NCI-H128 (cell line): ENCODE results near the gene NUP214.
"Not testable (repeated sequence)": the region's sequence is repeated elsewhere in the genome, so short reads cannot be mapped to it uniquely, and the experiment has no call there.

ENCODE experiments used
- DNase-seq: peaks from one replicate; lab custom pipeline; 2025; ENCODE audit not compliant: unreplicated experiment; lab: John Stamatoyannopoulos, UW

The NUP214 gene

DNA sequence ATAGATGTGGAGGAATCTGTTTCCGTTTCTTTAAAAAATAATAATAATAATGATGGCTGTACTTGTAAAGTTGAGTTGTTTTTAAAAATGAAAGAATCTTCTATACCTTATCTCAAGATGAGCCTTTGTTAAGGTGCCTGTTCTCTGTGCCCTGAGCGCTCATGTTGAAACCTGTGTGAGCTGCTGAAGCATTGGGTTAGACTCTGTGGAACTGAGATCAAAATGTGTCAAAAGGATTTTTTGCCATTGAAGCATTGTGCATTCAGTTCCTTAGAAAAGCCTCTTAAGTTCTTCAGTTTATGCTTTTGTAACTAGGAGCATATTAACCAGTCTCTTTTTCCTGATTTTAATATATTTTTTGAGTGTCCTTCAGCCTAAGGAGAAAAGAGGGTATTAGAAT lies 67.7 kb downstream of the NUP214 start:
- DNase-seq, result no peak

DNA sequence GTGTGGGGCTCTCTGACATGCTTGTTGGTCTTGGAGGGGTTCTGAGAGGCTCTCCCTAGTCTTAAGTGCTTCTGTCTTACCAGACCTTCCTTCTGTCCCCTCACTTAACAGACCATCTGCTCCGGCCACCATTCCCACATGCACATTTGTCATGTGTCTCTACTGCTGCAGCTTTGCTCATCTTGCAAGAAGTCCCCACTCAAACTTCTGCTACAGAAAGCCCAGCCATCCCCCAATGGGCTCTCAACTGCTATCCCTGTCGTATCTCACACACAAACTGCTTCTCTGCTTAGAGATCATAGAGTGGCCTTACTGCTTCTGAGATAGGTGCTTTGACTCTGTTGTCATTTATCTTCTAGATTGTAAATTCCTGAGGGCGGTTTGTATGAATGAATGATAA lies 69.4 kb downstream of the NUP214 start:
- no peak for DNase-seq

DNA sequence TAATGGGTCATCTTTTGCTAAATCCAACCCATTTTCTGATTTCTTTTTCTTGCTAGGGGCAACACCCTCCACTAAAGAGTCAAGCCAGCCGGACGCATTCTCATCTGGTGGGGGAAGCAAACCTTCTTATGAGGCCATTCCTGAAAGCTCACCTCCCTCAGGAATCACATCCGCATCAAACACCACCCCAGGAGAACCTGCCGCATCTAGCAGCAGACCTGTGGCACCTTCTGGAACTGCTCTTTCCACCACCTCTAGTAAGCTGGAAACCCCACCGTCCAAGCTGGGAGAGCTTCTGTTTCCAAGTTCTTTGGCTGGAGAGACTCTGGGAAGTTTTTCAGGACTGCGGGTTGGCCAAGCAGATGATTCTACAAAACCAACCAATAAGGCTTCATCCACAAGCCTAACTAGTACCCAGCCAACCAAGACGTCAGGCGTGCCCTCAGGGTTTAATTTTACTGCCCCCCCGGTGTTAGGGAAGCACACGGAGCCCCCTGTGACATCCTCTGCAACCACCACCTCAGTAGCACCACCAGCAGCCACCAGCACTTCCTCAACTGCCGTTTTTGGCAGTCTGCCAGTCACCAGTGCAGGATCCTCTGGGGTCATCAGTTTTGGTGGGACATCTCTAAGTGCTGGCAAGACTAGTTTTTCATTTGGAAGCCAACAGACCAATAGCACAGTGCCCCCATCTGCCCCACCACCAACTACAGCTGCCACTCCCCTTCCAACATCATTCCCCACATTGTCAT lies 72.0 kb downstream of the NUP214 start:
- no peak for DNase-seq

DNA sequence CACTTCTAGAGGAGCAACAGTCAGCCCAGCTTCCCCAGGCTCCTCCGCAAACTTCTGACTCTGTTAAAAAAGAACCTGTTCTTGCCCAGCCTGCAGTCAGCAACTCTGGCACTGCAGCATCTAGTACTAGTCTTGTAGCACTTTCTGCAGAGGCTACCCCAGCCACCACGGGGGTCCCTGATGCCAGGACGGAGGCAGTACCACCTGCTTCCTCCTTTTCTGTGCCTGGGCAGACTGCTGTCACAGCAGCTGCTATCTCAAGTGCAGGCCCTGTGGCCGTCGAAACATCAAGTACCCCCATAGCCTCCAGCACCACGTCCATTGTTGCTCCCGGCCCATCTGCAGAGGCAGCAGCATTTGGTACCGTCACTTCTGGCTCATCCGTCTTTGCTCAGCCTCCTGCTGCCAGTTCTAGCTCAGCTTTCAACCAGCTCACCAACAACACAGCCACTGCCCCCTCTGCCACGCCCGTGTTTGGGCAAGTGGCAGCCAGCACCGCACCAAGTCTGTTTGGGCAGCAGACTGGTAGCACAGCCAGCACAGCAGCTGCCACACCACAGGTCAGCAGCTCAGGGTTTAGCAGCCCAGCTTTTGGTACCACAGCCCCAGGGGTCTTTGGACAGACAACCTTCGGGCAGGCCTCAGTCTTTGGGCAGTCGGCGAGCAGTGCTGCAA lies 72.8 kb downstream of the NUP214 start:
- no peak for DNase-seq

DNA sequence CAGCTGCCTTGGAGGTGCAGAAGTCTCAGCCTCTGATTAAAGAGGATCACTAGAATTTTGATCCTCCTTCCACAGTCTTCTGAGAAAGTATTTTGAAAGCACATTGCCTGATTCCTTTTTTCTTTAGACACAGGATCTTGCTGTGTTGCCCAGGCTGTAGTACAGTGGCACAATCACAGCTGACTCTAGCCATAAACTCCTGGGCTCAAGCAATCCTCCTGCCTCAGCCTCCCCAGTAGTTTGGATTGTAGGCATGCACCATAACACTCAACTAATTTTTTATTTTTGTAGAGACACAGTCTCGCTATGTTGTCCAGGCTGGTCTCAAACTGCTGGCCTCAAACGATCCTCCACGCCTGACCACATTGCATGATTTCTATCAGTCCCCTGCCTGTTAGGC lies 76.5 kb downstream of the NUP214 start:
- no peak for DNase-seq

DNA sequence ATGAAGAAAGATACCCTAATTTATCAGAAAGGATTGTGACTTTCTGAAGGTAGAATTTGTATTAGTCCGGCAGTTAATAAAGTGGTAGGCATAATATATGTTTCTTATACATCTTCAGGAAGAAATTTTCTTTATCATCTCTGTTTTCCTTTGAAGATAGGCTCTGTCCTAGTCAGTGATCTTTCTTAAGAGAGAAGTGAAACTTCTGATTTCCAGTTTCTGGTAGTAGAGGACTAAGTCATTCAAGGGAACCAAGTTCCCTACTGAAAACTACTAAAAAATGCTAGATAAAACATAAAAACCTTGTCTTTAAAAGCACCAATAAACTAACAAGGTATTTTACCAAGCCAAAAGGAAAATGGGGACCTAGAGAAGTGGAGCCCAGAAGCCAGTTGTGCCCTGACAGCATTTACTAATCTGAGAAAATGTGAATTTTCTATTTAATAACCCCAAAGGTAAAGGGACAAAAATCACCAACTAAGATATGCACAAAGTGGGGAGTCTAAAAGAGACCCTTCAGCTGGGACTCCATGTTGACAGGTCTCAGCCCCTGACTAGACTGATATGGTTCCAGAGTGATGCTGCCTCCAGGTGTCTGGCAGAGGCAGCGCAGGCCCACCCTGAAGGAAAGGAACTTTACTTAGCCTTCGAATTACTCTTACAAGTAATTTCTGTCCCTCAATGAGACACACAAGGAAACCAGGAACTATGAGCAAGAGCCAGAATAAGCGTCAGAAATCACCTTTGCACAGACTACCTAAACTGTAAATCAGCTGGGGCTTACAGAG lies 78.2 kb downstream of the NUP214 start:
- no peak for DNase-seq

DNA sequence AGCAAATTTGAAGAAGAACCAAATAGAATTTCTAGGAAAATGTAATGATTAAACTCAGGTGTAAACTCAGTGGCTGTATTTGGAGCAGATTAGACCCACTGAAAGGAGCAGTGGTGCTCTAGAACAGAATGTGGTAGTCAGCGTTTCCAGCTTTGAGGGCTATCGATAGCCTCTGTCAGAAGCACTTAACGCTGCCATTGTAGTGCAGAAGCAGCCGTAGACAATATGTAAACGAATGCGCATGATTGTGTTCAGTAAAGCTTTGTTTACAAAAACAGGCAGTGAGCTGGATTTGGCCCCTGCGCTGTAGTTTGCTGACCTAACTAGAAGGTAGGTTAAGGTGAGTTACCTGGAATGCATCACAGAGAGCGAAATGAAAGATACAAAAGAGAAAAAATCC lies 78.9 kb downstream of the NUP214 start:
- DNase-seq, result no peak

DNA sequence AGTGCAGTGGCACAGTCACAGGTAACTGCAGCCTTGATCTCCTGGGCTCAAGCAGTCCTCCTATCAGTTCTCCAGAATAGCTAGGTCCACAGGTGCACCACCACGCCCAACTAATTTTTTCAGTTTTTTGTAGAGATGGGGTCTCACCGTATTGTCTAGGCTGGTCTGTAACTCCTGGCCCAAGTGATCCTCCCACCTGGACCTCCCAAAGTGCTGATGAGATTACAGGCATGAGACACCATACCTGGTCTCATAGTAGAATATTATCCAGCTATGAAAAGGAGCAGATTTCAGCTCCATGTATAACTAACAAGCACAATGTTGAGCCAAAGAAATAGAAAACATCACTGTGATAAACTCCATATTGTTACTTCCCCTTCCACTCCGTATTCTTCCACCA lies 81.1 kb downstream of the NUP214 start:
- DNase-seq, result no peak

DNA sequence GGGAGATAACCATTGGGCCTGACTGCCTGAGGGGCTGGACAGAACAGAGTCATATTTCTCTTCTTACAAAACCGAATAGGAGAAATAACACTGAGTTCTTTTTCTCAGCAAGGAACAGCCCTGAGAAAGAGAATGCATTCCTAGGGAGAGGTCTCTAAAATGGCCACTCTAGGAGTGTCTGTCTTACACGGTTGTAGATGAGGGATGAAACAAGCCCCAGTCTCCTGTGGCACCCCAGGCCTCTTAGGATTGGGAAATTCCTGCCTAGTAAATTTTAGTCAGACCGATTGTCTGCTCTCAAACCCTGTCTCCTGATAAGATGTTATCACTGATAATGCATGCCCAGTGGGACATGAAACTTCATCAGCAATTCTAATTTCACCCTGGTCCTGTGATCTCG lies 86.5 kb downstream of the NUP214 start:
- not testable (repeated sequence) for DNase-seq

DNA sequence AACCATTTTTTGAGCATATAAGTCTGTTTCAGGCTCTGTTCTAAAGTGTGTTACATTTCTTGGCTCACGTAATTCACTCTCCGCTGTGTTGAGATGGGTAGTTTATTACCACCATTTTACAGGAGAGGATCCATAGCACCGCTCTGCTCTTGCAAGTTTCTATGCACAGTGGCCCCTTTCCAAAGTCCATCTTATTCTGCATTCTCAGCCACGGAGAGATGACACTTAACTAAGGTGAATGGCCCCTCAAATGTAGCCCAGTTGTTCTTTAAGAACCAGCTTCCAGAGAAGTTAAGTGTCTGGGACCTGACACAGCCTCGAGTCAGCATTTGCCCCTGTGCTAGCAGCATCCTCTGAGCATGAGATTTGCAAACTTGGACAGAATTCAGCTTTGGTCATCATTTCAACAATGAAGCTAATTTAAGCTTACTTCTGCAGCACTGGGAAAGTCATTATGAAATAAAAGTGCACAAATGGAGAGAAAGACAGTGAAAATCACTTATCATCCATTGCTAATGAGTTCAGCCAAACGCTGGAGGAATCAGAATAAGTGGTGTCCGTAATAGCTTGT lies 89.0 kb downstream of the NUP214 start:
- no peak for DNase-seq

DNA sequence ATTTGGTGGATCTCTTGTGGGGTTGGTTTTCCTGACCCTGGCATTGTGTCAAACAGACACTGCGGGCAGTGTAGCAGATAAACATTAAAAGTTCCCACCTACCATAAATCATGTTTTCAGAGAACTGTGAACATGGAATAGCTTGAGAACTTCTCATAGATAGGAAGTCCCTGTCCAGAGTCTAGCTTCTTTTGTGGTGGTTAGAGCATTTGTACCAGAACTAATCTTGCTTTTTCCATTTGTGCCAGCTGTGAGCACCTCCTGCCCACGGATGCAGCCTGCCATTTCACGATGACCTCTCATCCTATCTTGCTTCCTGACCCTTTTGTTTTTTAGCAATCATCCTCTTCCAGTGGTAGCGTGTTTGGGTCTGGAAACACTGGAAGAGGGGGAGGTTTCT lies 89.5 kb downstream of the NUP214 start:
- no peak for DNase-seq

DNA sequence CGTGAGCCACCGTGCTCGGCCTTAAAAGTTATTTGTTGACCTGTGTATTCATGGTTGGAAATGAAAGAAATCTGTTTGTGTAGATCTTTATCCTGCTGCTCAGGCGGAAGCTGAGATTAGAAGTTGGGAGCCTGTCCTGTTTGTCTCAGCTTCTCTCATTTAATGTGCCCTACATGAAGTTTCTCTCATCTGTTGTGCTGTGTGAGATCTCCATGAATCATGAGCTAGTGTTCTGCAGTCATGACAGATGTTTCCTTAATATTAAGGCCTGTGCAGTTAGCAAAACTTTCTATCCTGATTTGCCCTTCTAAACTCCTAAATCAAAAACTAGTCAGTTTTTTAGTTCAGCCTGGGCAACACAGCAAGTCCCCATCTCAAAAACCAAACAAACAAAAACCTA lies 91.4 kb downstream of the NUP214 start:
- DNase-seq, result no peak

DNA sequence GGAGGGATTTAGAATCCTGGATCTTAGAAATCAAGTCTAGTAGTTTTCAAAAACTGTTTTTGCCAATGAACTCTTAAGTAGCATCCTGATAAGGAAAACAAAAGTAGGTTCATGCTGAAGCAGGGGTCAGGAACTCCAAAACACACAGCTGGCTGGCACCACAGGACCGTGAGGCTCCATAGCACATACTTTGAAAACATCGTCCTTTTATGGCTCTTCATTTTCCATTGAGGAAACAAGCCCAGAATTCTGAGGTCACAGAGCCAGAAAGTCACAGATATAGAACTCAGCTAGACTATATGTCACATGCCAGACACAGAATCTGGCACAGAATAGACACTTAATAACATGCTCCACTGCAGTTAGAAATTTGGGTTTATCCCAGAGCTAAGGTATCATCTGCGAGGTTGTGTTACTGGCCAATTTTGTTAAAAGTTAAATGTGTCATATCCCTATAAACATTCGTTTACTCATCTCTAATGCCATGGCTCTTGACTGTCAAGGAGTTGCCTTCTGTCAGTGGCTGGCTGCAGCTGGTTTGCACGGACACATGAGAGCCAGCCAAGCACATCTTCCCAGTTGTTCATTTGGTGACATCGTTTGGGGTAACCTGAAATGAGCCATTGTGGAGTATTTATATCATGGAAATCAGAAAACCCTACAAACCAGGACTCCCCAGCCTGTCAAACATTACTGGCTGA lies 92.1 kb downstream of the NUP214 start:
- no peak for DNase-seq

DNA sequence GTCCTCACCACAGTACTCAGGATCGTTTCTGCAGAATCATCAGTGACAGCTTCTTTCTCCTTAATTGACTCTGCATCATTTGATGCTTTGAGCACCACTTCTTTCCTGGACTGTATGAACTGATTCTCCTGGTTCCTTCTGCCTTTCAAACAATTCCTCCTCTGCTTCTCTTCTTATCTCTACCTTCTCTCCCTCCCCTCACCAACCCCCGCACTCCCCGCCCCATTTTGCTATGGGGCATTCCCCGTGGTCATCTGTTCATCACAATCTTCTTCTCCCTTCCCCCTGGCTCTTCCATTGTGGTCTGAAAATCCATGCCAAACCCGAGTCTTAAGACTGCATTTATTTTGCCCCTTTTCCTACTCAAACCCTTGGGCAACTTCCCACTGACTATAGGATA lies 93.0 kb downstream of the NUP214 start:
- DNase-seq, result no peak

DNA sequence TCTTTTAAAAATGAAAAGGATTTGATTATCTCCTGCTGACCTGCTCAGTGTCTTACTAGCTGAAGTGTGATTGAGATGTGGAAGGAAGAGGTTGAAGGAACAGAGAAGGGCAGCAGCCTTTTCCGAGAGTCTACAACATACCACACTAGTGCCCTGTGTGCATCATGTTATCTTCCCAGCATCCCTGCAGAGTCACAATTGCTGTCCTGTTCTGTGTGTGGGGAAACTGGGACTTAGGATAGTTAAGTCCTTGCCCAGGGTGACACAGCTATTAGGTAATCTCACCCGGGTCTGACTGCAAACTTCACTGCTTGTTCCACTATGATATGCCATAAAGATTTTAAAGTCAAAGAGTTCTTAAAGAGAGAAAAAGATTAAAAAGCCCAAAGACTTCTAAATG lies 95.1 kb downstream of the NUP214 start:
- DNase-seq, result no peak

DNA sequence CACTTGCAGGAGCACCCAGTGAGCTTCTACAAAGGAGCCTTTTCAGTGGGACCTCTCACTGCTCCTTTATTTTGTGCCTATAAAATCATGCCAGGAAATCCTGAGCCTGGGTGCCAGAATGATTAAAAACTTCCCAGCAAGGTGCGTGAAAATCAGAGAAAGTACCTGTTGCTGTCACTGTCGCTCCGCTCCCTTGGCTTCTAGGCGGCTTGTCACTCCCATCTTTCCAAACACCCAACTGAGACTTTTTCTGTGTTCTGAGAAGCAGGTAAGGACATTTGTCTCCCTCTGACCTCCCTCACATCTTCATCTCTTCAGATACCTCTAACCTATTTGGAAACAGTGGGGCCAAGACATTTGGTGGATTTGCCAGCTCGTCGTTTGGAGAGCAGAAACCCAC lies 97.1 kb downstream of the NUP214 start:
- no peak for DNase-seq

DNA sequence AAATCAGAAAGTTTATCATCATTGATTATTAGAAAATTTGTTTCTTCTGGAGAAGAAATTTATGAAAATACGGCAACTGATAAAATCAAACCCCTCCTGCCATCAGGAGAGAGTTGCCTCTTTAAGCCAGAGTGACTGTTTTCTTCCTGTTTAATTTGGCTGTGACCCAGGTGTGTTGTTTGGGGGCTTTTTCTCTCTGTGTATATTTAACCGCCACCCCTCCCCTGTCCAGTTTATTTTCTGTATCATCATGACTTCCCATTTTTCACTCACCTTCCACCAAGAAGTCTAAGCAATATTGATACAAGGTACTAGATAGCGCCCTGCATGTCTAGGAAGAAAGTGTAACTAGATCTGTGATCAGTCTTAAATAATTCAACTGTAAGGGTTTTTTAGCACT lies 100.8 kb downstream of the NUP214 start:
- DNase-seq, result no peak

DNA sequence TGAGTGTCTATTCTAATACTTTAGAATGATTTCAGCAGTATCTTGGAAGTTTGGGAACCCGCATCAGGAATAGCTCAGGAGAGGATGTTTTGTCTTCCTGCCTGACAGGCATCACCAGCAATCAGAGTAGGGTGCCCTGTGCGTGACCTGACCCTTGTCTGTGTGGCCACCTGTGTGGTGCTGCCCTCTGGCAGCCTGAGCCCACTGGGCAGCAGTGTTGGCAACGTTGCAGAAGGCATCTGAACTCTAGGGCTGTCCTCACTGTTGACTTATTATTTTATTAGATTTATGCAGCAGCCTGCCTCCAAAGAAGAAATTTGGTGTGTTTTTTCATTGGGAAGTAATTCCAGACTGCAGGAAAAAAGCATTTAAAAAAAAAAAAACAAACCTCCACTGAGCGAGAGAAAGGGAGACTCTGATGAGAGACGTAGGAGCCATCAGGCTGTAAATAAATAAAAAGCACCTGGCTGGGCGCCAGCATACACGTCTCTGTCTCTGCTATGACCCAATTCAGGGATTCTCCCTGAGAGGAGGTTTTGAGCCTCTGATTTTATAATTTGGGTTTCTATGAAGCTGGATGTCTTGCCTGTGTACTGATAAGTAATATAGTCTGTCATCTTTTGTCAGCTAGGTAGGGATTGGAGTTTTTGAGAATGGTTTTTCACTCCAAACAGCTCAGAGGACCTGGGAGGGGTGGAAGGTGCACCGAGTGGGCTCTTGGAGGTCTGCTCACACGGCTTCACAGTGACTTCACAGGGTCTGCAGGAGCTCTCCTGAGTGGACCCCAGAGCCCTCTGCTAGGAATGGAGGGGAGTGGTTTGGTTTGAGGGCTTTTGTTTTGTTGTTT lies 101.9 kb downstream of the NUP214 start:
- DNase-seq, result peak; percentile 65

DNA sequence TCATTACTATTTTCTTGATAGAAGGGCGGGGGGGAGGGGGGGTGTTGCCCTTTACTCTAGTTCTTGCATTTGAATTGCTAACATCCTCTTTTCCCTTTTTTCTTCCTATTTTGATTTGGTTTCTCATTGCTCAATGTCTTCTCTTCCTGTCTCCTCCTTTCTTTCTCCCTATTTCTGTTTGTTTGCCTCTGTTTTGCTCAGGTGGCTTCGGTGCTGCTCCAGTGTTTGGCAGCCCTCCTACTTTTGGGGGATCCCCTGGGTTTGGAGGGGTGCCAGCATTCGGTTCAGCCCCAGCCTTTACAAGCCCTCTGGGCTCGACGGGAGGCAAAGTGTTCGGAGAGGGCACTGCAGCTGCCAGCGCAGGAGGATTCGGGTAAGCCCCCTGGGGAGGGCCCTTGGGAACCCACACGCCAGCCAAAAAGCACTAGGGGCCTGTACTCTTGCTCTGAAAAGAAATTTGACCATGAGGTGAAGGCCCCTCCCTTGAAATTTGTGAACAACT lies 102.6 kb downstream of the NUP214 start:
- DNase-seq, result peak; percentile 48

DNA sequence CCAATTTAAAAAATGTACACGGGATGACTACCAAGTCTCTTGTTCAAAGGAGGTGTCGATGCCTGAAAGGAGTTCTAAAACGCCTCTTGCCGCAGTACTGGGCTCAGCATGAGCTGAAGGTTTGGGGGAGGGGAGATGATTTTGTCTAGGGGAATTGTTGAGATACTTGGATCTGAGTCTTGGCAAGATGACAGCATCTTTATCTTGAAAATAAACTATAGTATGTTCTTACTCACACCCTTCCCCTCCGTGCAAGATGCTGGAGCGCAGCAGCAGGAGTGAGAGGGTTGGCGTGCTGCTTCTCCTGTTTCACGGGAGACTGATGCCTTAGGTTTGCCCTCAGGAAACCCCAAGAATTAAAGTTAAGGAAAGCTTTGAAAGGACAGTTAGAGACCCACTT lies 103.6 kb downstream of the NUP214 start:
- DNase-seq, result no peak
